H1 (cell line): ENCODE results near the gene KIAA0040. TPM values are rescaled to one million over a fixed set of nuclear protein-coding genes. Genes with fewer than 3 reads are reported as not detected.

Experiments used
- polyA plus RNA-seq, 7 experiments: library from polyadenylated mRNA; depleted of rRNA in 3 of 7; stranded (reverse) in 5 of 7; unstranded in 2 of 7; fragments of >200 nt in 5 of 7; fragments of 200-250 nt in 2 of 7; gene quantifications; 1 replicate in 5 of 7; 2 replicates in 1 of 7; 4 replicates in 1 of 7; pipeline versions ENCODE4 v1.2.1 to v1.2.3, GENCODE V29; 2011 to 2013; ENCODE audit warnings: missing spikeins in 2 of 7, mixed read lengths in 2 of 7
- total RNA-seq: library from RNA; stranded (reverse); fragmentation: NEBNext Ultra II Directional; extraction: Animal tissue kit (Norgen Biotek cat#: 25700); gene quantifications from 2 replicates; pipeline ENCODE4 v1.2.1, GENCODE V29; 2021
- TF ChIP-seq, protein P1 (sequence below): IDR thresholded peaks from 2 replicates; pipeline ENCODE4 v1.6.1; 2011; ENCODE audit warnings: low read depth, mild to moderate bottlenecking, low read length; ENCODE audit not compliant: insufficient read depth

KIAA0040 gene
- total and polyA plus RNA-seq, 2 of the 8 experiments (the other 6 are each of a cell fraction or from before 2014, with no cell fraction given): 11.0 to 14.1 TPM

DNA sequence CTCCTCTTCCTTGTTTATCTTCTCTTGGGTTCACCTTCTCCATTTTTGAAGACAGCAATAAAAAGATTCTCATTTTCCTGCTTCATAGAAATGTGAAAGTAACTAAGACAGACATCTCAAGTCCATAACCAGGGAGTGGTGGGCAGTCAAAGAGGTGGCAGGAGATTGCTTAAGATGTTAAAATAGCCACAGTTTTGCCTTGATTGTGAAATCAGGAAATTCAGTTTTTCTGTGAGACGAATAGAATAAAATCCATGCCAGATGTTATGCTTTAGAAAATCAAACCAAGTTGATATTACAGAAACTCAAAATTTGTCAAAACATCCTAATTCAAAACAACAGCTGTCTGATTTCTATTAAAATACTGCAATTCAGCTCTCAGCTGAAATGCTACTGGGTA lies 67.7 kb downstream of the KIAA0040 start (continued):
- TF ChIP-seq, protein P1, sequence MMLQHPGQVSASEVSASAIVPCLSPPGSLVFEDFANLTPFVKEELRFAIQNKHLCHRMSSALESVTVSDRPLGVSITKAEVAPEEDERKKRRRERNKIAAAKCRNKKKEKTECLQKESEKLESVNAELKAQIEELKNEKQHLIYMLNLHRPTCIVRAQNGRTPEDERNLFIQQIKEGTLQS: no peak
